GM12801 (cell line): ENCODE results near the gene CDH18.

Experiments used
- TF ChIP-seq, protein P1 (sequence below): IDR thresholded peaks from one replicate; pipeline ENCODE4 v1.5.1; 2011; ENCODE audit warnings: control low read depth; ENCODE audit not compliant: insufficient read length; ENCODE audit errors: extremely low read depth

The CDH18 gene

DNA sequence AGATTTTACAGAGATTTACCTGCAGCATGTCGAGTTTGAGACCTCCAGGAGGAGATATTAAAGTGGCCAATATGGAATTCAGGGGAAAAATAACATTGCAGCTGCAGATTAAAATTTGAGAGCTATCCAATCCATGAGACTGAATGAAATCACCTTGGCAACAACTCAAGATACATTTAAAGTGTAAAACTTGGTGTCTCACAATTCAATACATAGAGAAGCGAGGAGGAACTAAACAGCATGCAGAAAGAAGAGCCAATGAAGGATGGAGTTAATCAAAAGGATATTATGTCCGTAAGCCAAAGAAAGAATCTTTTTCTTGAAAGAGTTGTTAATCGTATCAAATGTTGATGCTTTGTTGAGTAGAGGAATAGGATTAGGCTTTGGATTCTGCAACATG, 455.1 kb downstream of the CDH18 start:
- TF ChIP-seq, protein P1, sequence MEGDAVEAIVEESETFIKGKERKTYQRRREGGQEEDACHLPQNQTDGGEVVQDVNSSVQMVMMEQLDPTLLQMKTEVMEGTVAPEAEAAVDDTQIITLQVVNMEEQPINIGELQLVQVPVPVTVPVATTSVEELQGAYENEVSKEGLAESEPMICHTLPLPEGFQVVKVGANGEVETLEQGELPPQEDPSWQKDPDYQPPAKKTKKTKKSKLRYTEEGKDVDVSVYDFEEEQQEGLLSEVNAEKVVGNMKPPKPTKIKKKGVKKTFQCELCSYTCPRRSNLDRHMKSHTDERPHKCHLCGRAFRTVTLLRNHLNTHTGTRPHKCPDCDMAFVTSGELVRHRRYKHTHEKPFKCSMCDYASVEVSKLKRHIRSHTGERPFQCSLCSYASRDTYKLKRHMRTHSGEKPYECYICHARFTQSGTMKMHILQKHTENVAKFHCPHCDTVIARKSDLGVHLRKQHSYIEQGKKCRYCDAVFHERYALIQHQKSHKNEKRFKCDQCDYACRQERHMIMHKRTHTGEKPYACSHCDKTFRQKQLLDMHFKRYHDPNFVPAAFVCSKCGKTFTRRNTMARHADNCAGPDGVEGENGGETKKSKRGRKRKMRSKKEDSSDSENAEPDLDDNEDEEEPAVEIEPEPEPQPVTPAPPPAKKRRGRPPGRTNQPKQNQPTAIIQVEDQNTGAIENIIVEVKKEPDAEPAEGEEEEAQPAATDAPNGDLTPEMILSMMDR = no peak

DNA sequence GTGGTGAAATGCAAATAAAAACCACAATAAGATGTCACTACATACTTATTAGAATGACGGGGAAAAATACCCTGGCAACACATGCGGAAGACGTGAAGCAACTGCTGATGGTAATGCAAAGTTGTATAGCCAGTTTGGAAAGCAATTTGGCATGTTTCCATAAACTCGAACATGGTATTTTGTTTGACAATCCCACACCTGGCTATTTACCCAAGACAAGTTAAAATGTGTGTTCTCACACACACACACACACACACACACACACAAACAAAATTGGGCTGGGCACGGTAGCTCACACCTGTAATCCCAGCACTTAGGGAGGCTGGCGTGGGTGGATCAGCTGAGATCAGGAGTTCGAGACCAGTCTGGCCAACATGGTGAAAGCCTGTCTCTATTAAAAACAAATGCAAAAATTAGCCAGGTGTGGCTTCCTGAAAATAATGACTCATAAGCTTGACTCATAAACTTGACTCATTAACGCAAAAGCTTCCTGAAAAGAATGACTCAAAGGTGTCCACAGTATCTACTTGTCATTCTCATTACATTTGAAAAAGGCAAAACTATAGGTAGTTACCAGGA, 456.5 kb downstream of the CDH18 start:
- TF ChIP-seq, protein P1 = no peak

DNA sequence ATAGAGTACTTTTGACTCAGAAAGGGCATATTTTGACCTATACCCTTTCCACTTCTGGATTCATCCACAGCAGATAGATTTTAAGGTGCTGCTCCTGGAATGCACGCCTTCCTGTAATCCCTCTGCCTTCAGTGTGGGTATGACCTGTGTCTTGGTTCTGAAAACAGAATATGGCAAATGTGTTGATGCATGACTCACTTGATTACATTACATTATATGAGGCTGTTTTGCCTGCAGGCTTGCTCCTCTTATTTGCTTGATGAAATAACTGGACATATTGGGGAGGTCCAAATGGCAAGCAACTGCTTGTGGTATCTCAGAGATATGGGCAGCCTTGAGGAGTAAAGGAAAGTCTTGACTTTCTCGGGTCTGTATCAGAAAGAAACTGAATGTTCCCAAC, 468.6 kb downstream of the CDH18 start:
- TF ChIP-seq, protein P1 = no peak

DNA sequence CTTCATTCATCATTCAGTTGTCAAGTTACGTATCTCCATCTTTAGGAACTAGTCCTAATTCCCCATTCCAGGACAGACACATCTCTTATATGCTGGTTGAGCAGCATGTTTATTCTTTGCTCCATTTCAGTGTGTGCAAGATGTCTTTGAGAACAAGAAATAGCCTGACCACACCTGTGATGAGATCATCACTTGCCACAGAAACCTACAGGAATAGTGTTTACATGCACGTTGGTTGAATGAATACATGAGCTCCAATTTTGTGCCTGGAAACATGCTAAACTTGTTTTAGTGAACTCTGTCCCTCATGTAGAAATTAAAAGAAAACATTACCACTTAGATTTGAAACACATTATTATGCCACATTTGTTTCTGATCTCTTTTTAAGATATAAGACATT, 489.1 kb downstream of the CDH18 start:
- TF ChIP-seq, protein P1 = no peak

DNA sequence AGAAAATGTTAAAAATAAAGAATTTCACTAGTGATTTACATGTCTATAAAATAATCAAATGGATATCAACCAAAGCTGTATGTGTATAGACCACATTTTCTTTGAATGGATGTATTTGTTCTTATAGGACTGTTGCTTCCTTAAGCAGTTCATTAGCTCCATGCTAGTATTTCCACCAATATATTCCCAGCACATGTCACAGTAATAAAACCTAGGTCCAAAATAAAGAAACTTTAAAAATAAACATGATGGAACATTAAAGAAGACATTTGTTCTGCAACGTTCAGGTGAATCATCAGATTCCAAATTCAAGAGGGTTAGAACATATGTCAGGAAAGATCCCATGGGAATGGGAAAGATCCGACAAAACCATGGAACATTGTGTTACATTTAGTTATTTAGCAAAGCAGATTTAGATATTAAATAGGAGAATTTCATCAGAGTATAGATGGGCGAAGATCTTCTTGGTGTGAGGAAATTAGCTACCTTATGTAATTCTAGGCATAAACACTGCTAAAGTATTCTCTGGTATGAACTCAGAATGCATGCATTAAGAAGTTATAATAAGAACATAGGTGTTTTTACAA, 490.7 kb downstream of the CDH18 start:
- TF ChIP-seq, protein P1 = no peak

DNA sequence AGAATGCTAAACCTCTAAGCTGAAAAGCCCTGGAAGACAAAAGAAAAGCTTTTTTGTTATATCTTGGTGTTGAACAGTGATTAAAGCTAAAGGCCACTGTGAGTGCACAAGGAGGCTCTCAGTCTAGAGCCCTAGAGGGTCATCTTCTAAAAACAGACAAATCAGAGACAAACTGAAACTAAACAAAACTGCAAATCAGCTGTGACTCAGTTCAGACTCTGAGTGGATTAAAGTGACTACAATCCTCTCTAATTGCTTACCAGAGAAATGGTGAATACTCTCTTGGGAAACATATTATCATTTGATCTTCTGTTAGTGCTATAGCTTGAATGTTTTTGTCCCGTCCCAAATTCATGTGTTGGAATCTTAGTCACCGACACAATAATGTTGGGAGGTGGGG, 491.9 kb downstream of the CDH18 start:
- TF ChIP-seq, protein P1 = no peak

DNA sequence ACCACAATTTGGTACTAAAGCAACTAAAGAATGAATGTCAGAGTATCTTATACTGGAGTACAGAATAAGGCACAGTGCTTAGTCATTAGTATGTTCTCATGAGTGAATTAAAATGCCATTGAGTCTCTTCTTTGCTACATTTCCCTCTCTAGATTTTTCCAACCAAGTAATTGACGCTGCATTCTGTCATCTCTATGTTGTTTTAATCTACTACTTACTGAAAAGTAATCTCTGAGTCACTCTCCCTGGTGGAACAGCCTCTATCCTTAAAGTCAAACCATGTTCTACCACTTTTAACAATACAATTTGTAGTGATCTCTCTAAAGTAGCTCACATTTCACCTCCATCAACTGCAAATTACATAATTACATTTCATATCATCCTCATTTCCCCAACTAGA, 495.1 kb downstream of the CDH18 start:
- TF ChIP-seq, protein P1 = no peak
